OCI-LY7 (cell line): ENCODE measurements around the gene ITGA3.

Experiments used
- CTCF ChIP-seq: fragments of 200-600 bp; sonication (generic); conservative IDR thresholded peaks from 2 replicates; pipeline ENCODE4 v1.5.1; 2014; ENCODE audit warnings: mild to moderate bottlenecking, antibody characterized with exemption, low read length, moderate library complexity, mixed read lengths
- EZH2phosphoT487 ChIP-seq: fragments of 200-600 bp; sonication (generic); IDR thresholded peaks from 2 replicates; pipeline ENCODE4 v1.6.1; 2018; ENCODE audit warnings: low read depth, borderline replicate concordance, mild to moderate bottlenecking, mixed run types, antibody characterized with exemption, low read length, moderate library complexity, mixed read lengths

GRCh38 chr17:50080827-50081226 lies 24.9 kb downstream of the ITGA3 start:
- TF ChIP-seq CTCF (no peak), EZH2phosphoT487 (no peak)
